GM12872 (cell line): ENCODE data around the gene EXOG.

Experiments used
- CTCF ChIP-seq: IDR thresholded peaks from 3 replicates; pipeline ENCODE4 v1.5.1; 2011; ENCODE audit warnings: low read depth, mild to moderate bottlenecking, low read length, moderate library complexity; ENCODE audit not compliant: insufficient read depth

EXOG gene

GRCh38 chr3:38555149-38555840 is 59.2 kb downstream of the EXOG start:
- no peak for TF ChIP-seq CTCF

GRCh38 chr3:38555926-38556325 is 59.8 kb downstream of the EXOG start:
- no peak for TF ChIP-seq CTCF

GRCh38 chr3:38556640-38557358 is 60.7 kb downstream of the EXOG start:
- no peak for TF ChIP-seq CTCF

GRCh38 chr3:38558864-38559263 is 62.7 kb downstream of the EXOG start:
- TF ChIP-seq CTCF = no peak

- TF ChIP-seq CTCF = peak; percentile 46; the same call in 2 of the 3 replicates
Observed at GRCh38 chr3:38560284-38560683, 64.1 kb downstream of the EXOG start.

GRCh38 chr3:38560996-38561717 is 65.0 kb downstream of the EXOG start:
- TF ChIP-seq CTCF = no peak

- TF ChIP-seq CTCF = no peak
Observed at GRCh38 chr3:38561746-38562466, 65.8 kb downstream of the EXOG start.
